ENCODE data around the gene PPM1M. TPM values are rescaled to one million over a fixed set of nuclear protein-coding genes. Genes with fewer than 3 reads are reported as not detected.

PPM1M gene
- total and polyA plus RNA-seq, 4 donors, result 18.2 to 53.6 (median 35.0) TPM

- ATAC-seq (ENCODE audit: insufficient read depth, low FRiP score) (no peak), DNase-seq (no peak)
- no peaks in the 10 kb centered on the region for H3K9me3 ChIP-seq (ENCODE audit: control insufficient read depth in 4 of 4, insufficient read depth in 3 of 4, low read length in 3 of 4)
- no peak for TF ChIP-seq CTCF (IDR thresholded peaks at IDR 0.05; ENCODE audit: control extremely low read depth, extremely low read depth)
- H3K27ac ChIP-seq (ENCODE audit: low read depth in 1 of 2, low read length in 1 of 2), result no peak overlapping the region
- WGBS, 2 donors, result 89 to 90% methylated on average over 4 of the region's 4 CpGs
- no peaks in the 10 kb centered on the region for H3K27me3 ChIP-seq (ENCODE audit: control insufficient read depth in 3 of 3, insufficient read depth in 3 of 3, low read length in 2 of 3)
- no peak overlapping the region for H3K4me3 ChIP-seq
- H3K36me3 ChIP-seq (ENCODE audit: control insufficient read depth in 4 of 4, insufficient read depth in 4 of 4, low read length in 4 of 4), result peaks cover 54 to 63% (median 58%) of the 10 kb centered on the region in 4 donors
- peaks cover 0 to 3% (median 0%) of the 10 kb centered on the region in 5 donors for H3K4me1 ChIP-seq (ENCODE audit: control insufficient read depth in 5 of 5, insufficient read depth in 5 of 5, low read length in 5 of 5)
- no peak overlapping the region for H3K9ac ChIP-seq (ENCODE audit: insufficient read depth in 1 of 2, low read length in 2 of 2)
Measured at GRCh38 chr3:52256622-52257021, 11.1 kb downstream of the PPM1M start.

DNA sequence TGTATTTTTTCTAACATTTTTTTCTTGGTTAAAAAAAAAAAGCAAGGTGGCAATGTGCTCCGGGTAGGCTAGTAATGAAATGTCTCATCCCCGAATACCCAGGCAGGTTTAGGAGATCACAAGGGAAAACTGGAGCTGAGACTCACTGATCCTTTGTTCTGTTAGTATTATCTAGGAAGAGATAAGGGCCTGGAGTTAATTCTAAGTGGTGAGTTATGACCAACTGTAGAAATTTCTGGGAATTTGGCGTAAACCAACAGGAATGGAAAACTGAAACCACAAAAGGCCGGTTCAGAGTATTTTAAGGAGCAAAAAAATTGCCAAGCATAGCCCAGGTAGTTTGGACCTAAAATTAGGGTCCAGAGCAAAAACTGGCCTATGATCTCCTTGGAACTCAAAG, 12.4 kb downstream of the PPM1M start:
- 91 to 96% methylated on average over 4 of the region's 4 CpGs for WGBS, 2 donors
- no peak for TF ChIP-seq CTCF (IDR thresholded peaks at IDR 0.05; ENCODE audit: control extremely low read depth, extremely low read depth)
- Histone ChIP-seq H3K9ac (ENCODE audit: insufficient read depth in 1 of 2, low read length in 2 of 2) (no peak overlapping the region), H3K36me3 (ENCODE audit: control insufficient read depth in 4 of 4, insufficient read depth in 4 of 4, low read length in 4 of 4) (peaks cover 62 to 71% (median 64%) of the 10 kb centered on the region in 4 donors), H3K9me3 (ENCODE audit: control insufficient read depth in 4 of 4, insufficient read depth in 3 of 4, low read length in 3 of 4) (no peaks in the 10 kb centered on the region), H3K27ac (ENCODE audit: low read depth in 1 of 2, low read length in 1 of 2) (no peak overlapping the region), H3K27me3 (ENCODE audit: control insufficient read depth in 3 of 3, insufficient read depth in 3 of 3, low read length in 2 of 3) (no peaks in the 10 kb centered on the region), H3K4me1 (ENCODE audit: control insufficient read depth in 5 of 5, insufficient read depth in 5 of 5, low read length in 5 of 5) (peaks cover 0 to 3% (median 0%) of the 10 kb centered on the region in 5 donors), H3K4me3 (no peak overlapping the region)
- no peak for ATAC-seq (ENCODE audit: insufficient read depth, low FRiP score)
- no peak for DNase-seq

DNA sequence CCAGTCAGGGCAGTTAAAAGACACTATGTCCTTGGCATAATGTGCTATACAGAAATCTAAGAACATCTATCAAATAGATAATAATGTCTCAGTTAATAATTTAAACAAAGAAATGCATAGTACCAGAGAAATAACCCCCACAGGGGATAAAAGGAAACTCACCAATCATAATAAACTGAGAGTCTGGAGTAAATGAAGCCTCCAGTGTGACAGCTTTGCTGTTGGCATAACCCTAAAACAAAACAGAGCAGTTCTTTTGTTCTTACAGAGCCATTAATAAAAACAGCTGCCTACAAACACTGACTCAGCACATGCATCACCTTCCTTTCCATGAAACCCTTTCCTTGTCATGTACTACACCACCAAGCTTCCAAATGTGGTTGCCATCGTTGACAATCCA, 13.5 kb downstream of the PPM1M start:
- Histone ChIP-seq H3K4me1 (ENCODE audit: control insufficient read depth in 5 of 5, insufficient read depth in 5 of 5, low read length in 5 of 5) (peaks cover 0 to 3% (median 0%) of the 10 kb centered on the region in 5 donors), H3K27me3 (ENCODE audit: control insufficient read depth in 3 of 3, insufficient read depth in 3 of 3, low read length in 2 of 3) (no peaks in the 10 kb centered on the region), H3K9me3 (ENCODE audit: control insufficient read depth in 4 of 4, insufficient read depth in 3 of 4, low read length in 3 of 4) (no peaks in the 10 kb centered on the region), H3K27ac (ENCODE audit: low read depth in 1 of 2, low read length in 1 of 2) (no peak overlapping the region), H3K4me3 (no peak overlapping the region), H3K9ac (ENCODE audit: insufficient read depth in 1 of 2, low read length in 2 of 2) (no peak overlapping the region), H3K36me3 (ENCODE audit: control insufficient read depth in 4 of 4, insufficient read depth in 4 of 4, low read length in 4 of 4) (peaks cover 65 to 83% (median 67%) of the 10 kb centered on the region in 4 donors)
- no peak for ATAC-seq (ENCODE audit: insufficient read depth, low FRiP score)
- WGBS, 2 donors, result 57 to 59% methylated on average over 1 of the region's 1 CpG
- DNase-seq, result no peak
- TF ChIP-seq CTCF (IDR thresholded peaks at IDR 0.05; ENCODE audit: control extremely low read depth, extremely low read depth), result no peak

DNA sequence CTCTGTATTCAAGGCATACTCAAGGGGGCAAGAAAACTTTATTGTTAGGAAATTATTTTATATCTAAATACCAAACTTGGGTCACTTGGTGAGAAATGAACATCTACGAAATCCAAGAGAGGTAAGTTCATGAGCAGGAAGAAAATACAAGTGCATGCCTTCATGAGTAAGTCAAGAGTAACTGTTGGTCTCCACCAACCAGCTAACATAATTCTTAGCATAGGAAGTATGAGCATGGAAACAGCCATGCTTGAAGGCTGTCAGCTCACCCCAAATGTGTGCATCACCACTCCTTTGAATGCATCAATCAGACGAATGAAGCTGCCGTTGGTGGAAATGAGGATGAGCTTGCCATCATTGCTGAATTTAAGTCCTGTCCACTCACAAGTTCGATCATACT, 13.9 kb downstream of the PPM1M start:
- WGBS, 2 donors, result 89 to 95% methylated on average over 4 of the region's 4 CpGs
- H3K9ac ChIP-seq (ENCODE audit: insufficient read depth in 1 of 2, low read length in 2 of 2), result no peak overlapping the region
- DNase-seq (no peak), ATAC-seq (ENCODE audit: insufficient read depth, low FRiP score) (no peak)
- no peaks in the 10 kb centered on the region for H3K27me3 ChIP-seq (ENCODE audit: control insufficient read depth in 3 of 3, insufficient read depth in 3 of 3, low read length in 2 of 3)
- H3K9me3 ChIP-seq (ENCODE audit: control insufficient read depth in 4 of 4, insufficient read depth in 3 of 4, low read length in 3 of 4), result no peaks in the 10 kb centered on the region
- no peaks in the 10 kb centered on the region for H3K4me1 ChIP-seq (ENCODE audit: control insufficient read depth in 5 of 5, insufficient read depth in 5 of 5, low read length in 5 of 5)
- H3K4me3 ChIP-seq, result no peak overlapping the region
- no peak for TF ChIP-seq CTCF (IDR thresholded peaks at IDR 0.05; ENCODE audit: control extremely low read depth, extremely low read depth)
- no peak overlapping the region for H3K27ac ChIP-seq (ENCODE audit: low read depth in 1 of 2, low read length in 1 of 2)
- peaks cover 66 to 87% (median 71%) of the 10 kb centered on the region in 4 donors for H3K36me3 ChIP-seq (ENCODE audit: control insufficient read depth in 4 of 4, insufficient read depth in 4 of 4, low read length in 4 of 4)
